ENCODE data around the gene PTP4A1.
"Not testable (repeated sequence)": the region's sequence is repeated elsewhere in the genome, so short reads cannot be mapped to it uniquely, and the experiment has no call there.

- not testable (repeated sequence) for TF ChIP-seq DZIP1 (CRISPR knock-in tag; IDR thresholded peaks at IDR 0.05); CTCF (CRISPR knock-in tag; IDR thresholded peaks at IDR 0.05); EZH2 (conservative IDR thresholded peaks at IDR 0.05; ENCODE audit: low read depth, low read length); ZNF280D (CRISPR knock-in tag; IDR thresholded peaks at IDR 0.05); ZNF263 (CRISPR knock-in tag; IDR thresholded peaks at IDR 0.05); WIZ (CRISPR knock-in tag; IDR thresholded peaks at IDR 0.05); TBL1XR1 (IDR thresholded peaks at IDR 0.05; ENCODE audit: borderline replicate concordance, low read length, partially characterized antibody); ZNF224 (CRISPR knock-in tag; IDR thresholded peaks at IDR 0.05); ZNF12 (CRISPR knock-in tag; IDR thresholded peaks at IDR 0.05); ATF2 (CRISPR knock-in tag; IDR thresholded peaks at IDR 0.05); CBFB (CRISPR knock-in tag; IDR thresholded peaks at IDR 0.05); ZNF879 (CRISPR knock-in tag; IDR thresholded peaks at IDR 0.05)
These were observed 49.4 kb upstream of the PTP4A1 start for GRCh38 chr6:63522911-63523287.
